Lower leg skin (tissue), 3 donors: ENCODE results near the gene MCTP2.

Experiments used
- CTCF ChIP-seq, 3 donors: fragments of 450-650 bp; IDR thresholded peaks; one replicate each; pipeline ENCODE4 v1.5.1; 2016; ENCODE audit warnings: antibody characterized with exemption in 3 of 3, mild to moderate bottlenecking in 3 of 3, moderate library complexity in 2 of 3
- POLR2A ChIP-seq, 2 donors: fragments of 450-650 bp; IDR thresholded peaks; one replicate each; pipeline ENCODE4 v1.6.1; 2016 to 2017; ENCODE audit warnings: antibody characterized with exemption in 2 of 2, mild to moderate bottlenecking in 1 of 2, moderate library complexity in 1 of 2

GRCh38 chr15:94277485-94277884 is 46.1 kb downstream of the MCTP2 start:
- TF ChIP-seq POLR2A (IDR thresholded peaks at IDR 0.05), result no peak
- TF ChIP-seq CTCF (IDR thresholded peaks at IDR 0.05), result no peak
